HG03575 (cell line): ENCODE data around the gene SCGN.
"Not testable (repeated sequence)": the region's sequence is repeated elsewhere in the genome, so short reads cannot be mapped to it uniquely, and the experiment has no call there.

ENCODE experiments used
- ATAC-seq: cut with Tn5 transposase; IDR thresholded peaks from one replicate; pipeline ENCODE4 v1.9.1; 2021; ENCODE audit not compliant: unreplicated experiment, insufficient number of reproducible peaks, low FRiP score; ENCODE audit errors: extremely low read depth

Gene SCGN

DNA sequence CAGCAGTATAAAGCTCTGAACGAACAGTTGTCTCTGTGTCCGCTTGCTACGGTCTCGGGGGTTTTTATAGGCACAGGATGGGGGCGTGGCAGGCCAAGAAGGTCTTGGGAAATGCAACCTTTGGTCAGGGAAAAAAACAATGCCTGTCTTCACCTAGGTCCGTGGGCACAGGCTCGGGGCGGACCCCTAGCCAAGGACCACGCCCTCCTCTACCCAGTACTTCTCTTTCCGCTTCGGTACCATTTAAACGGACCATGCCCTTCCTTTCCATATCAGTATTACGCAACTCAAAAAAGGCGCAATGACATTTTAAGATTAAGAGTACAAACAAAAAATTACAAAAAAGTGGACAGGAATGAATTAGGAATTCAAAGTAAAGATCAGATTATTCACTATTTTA is 58.3 kb downstream of the SCGN start:
- no peak for ATAC-seq

DNA sequence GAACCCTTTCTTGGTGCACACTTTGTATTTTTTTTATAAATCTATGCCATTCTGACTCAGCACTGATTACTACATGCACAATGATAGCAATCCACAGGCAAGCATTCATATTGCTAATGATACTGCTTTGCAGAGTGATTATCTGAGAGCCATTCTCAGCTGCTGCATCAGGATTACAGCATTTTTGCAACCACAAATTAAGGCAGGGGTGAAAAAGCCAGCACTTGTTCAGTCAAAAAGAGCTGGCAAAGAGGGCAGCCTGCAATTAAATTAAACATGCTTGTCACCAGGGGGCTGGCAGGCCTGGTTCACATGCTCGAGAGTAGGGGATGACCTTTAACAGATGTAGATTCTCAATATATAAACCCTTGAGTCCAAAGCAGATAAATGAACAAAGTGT is 61.8 kb downstream of the SCGN start:
- no peak for ATAC-seq

DNA sequence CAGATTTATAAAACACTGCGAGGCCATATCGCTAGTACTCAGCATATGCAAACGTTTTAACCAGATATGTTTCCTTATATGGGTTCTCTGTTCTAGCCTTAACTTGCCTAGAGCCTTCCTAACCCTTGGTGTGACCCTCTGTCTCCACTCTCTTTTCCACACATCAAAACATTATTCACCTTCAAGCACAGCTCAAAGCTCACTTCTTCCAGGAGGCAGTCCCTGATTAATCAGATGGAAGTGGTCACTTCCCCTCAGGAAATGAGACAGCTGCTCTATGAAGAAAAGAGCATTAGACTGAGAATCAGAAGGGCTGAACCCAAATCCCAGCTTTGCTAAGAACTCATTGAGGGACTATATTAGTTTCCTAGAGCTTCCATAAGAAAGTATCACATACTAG is 62.8 kb downstream of the SCGN start:
- no peak for ATAC-seq

DNA sequence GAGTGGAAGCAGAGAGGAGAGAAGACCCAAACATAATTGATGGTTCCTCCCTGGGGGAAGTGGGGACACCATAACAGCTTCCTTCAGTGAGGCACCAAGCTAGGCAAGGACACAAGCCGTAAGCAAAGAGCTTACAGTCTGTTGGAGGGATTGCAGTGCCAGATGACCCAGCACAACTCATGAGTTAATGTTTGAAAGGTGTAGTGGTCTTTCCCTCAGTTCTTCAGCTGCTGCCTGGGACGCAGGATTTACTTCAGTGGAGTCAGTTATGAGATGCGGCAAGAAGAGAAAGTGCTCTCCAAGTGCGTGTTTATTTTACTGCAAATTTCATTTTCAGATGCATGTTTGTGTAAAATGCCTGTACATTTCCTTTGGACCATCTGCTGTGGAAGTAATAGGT is 63.8 kb downstream of the SCGN start:
- ATAC-seq: no peak

DNA sequence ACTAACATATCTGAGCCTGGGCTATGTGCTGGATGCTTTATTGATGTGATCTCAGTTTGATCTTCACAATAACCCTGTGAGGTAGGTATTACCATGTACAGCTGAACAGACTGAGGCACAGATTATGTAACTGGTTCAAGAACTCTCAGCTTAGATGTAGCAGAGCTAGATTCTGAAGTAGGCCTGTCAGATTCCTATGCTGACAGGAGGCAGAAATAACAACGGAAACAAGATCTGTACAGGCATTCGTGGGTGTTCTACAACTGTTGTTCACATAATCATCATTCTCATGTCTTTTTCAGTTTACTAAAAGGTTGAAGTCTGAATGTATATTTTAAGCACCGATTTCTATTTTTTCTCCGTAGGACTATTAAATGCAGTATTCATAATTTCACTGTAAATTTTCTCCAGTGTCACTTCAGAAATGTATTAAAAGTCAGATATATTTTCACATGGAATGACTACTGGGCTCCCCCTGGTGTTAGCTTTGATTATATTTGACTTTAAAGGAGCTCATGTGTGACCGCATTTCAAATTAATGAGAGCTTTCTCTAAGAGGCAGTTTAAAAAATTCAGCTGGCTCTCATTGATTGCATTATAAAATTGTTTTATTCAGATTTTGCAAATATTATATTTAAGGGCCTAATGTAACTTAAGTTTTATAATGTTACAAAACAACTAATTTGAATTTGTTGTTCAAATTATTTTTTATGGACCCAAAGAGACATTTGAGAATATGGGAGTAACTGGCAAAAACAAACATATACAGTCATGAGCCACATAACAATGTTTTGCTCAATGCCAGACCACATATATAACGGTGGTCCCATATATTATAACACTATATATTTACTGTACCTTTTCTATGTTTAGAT is 66.1 kb downstream of the SCGN start:
- no peak for ATAC-seq

DNA sequence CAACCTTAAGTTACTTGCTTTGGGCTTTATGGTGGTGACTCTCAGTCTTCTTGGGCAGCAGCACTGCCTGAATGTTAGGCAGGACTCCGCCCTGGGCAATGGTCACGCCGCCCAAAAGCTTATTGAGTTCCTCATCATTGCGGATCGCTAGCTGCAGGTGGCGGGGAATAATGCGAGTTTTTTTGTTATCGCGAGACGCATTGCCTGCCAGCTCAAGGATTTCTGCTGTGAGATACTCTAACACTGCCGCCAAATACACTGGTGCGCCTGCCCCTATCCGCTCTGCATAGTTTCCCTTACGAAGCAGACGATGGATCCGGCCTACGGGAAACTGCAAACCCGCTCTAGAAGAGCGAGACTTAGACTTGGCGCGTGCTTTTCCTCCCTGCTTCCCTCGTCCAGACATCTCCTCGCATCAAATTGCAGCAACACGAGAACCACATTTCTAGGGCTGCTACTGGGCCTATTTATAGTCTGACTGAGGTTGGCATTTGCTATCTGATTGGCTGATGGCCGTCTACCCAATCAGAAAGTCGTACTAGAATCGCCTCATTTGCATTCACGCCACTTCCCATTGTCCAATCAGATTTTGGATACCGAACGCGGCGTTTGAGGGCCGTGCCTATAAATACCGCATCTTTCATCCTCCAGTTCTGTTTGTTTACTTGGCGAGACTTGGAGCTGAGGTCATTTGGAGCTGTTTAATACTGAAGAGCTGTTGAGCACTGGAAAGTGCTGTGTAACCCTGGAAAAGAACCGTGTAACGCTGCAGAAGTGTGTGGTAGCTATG is 74.3 kb downstream of the SCGN start:
- no peak for ATAC-seq

DNA sequence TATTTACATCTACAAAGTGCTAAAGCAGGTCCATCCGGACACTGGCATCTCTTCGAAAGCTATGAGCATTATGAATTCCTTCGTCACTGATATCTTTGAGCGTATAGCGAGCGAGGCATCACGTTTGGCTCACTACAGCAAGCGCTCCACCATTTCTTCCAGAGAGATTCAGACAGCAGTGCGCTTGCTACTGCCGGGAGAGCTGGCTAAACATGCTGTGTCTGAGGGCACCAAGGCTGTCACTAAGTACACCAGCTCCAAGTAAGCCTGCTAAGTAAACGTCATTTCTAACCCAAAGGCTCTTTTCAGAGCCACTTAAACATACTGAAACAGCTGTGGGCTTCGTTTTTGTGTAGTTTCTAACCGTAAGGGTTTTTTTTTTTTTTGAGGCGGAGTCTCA is 75.0 kb downstream of the SCGN start:
- ATAC-seq: no peak

DNA sequence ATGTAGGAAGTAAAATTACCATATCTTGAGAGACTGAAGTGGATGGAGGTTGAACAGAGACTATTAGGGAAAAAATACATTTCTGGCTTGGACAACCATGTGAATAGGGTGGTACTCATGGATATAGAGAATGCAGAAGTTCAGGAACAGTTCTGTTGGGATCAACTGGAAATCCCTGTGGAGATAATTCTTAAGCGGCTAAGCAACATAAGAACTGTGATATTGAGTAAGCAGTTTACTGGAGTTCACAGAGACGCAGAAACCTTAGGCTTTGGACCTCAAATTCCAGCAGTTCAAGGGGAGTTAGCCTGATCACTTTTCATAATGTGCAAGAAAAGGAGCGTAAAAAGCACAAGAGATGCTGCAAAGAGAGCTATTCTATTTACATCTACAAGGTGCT is 78.9 kb downstream of the SCGN start:
- no peak for ATAC-seq

DNA sequence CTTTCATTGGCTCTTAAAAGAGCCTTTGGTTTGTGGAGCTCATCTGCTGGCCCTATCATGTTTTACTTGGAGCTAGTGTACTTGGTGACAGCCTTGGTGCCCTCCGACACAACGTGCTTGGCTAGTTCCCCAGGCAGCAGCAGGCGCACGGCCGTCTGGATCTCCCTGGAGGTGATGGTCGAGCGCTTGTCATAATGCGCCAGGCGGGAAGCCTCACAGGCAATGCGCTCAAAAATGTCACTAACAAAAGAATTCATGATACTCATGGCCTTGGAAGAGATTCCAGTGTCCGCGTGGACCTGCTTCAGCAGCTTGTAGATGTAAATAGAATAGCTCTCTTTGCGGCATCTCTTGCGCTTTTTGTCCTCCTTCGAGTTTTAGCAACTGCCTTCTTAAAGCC is 79.7 kb downstream of the SCGN start:
- no peak for ATAC-seq

DNA sequence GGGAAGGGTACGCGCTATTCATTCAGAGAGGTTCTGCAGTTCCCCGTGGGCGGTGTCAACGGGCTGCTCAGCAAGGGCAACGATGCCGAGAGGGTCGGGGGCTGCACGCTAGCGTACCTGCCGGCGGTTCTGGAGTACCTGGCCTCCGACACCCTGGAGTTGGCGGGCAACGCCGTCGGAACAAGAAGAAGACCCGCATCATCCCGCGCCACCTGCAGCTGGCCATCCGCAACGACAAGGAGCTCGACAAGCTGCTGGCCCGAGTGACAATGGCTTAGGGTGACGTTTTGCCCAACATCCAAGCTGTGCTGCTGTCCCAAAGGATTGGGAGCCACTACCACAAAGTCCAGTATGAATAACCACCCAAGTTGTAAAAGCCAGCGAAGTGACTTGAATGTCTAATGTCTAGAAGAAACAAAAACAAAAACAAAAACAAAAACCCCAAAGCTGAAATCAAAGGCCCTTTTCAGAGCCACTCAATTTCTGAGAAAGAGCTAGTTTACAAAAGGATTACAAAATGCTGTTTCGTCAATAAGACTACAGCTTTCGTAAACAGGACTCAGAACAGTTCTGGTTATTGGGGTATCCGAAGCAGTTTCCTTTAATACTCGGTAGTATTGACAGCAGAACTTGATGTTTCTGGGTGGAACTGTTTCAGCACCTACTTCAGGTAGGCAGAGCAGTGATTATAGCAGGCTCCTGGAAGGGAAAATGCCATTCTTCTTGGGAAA is 80.6 kb downstream of the SCGN start:
- ATAC-seq: no peak

DNA sequence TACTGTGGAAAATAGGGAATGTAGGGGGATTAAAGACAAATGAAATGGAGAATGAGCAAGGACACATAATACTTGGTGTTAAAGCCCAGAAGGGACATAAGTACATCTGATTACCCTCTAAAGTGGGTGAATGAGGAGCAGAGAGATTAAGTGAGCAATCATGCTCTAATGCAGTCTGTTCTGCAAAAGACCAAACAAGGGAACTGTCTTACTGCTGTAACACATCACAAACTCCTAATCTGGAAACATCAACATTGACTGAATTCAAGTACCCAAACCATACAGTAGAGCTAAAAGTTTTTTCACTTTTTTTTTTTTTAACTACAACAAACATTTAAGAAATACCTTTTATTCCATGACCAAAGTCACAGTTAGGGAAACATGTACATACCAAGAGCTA is 83.2 kb downstream of the SCGN start:
- ATAC-seq: no peak

DNA sequence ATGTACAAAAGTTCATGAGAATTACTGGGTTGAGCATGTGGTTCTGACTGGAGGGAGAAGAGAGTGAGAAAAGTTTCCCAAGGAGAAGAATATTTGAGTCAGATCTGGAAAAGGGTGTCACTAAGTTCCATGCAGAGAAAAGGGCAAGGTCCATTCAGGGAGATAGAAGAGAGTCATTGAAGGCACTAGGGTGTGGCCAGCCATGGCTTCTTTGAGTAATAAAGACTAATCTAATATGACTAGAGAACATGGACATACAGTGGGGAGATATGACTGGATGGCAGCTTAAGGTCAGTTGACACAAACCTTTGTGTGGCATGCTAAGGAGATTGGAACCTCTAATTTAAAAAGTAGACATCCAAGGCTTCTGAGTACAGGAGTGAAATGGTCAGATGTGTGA is 91.9 kb downstream of the SCGN start:
- ATAC-seq: no peak

DNA sequence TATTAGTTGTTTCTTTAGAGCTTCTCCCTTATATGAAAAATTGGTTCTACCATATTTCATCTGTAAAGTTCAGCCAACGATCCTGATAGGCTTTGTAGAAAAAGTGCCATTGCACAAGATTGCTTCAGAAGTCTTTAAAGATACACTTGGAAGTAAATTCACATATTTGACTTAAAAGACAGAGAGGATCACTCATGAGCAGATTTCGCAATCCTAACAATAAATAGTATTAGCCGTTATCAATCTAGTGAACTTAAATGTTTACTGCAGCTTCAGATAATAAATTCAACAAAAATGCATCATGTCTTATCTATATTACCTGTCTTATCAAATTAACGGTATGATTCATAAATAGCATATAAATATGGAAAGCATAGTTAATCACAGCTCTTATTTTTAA is 93.8 kb downstream of the SCGN start:
- ATAC-seq: no peak

DNA sequence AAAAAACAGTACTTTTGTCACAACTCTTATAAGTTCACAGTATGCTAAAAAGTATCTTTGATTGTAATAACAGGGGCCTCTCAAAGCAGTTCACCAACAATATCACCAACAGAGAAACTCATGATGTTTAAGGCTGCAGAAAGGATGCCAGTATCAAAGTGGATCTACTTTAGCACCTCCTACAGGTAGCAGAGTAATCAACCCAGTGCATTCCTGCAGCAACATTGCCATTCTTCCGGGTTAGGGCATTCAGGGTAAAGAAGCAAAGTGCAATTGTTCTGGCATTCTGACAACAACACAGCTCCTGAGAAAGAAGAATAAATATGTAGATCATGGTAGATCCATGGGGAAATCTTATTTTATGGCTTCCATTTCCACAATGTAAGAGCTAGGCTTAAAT is 95.0 kb downstream of the SCGN start:
- no peak for ATAC-seq

DNA sequence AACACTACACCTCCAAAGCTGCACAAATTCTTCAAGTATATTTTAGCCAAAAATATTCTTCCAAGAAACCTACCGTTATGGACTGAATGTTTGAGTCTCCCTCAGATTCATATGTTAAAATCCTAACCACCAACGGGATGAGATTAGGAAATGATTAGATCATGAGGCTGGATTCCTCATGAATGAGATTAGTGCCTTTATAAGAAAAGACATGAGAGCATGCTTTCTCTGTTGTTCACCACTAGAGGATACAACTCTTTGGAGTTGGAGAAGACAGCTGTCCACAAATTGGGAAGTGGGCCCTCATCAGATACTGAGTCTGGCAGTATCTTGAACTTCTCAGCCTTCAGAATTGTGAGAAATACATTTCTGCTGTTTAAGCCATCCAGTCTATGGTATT is 95.5 kb downstream of the SCGN start:
- ATAC-seq: no peak

DNA sequence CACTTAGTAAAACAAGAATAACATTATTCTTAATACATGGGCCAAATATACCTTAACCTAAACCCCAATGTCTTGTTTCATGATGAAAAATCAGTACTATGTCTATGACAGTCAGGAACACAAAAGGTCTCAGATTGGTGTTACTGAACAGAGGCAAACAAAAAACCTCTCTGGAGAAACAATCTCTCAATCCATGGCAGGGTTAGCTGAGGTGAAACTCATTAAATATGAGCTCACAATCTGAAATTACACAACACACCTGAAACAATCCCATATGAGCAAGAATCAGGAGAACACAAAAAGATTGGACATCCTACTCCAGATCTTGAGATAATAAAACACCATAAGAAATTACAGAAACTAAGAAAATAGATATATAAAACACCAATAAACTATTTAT is 96.0 kb downstream of the SCGN start:
- ATAC-seq: no peak

DNA sequence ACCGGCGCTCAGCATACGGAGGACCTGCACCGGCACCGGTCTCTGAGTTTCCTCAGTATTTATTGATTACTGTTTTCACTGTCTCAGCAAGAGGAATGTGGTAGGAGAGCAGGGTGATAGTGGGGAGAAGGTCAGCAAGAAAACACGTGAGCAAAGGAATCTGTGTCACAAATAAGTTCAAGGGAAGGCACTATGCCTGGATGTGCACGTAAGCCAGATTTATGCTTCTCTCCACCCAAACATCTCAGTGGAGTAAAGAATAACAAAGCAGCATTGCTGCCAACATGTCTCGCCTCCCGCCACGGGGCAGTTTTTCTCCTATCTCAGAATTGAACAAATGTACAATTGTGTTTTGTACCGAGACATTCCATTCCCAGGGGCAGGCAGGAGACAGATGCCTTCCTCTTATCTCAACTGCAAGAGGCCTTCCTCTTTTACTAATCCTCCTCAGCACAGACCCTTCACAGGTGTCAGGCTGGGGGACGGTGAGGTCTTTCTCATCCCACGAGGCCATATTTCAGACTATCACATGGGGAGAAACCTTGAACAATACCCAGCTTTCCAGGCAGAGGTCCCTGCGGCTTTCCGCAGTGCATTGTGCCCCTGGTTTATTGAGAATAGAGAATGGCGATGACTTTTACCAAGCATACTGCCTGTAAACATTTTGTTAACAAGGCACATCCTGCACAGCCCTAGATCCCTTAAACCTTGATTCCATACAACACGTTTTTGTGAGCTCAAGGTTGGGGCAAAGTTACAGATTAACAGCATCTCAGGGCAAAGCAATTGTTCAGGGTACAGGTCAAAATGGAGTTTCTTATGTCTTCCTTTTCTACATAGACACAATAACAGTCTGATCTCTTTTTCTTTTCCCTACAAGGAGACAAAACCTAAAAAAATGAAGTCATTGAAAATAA is 96.8 kb downstream of the SCGN start:
- ATAC-seq: not testable (repeated sequence)

DNA sequence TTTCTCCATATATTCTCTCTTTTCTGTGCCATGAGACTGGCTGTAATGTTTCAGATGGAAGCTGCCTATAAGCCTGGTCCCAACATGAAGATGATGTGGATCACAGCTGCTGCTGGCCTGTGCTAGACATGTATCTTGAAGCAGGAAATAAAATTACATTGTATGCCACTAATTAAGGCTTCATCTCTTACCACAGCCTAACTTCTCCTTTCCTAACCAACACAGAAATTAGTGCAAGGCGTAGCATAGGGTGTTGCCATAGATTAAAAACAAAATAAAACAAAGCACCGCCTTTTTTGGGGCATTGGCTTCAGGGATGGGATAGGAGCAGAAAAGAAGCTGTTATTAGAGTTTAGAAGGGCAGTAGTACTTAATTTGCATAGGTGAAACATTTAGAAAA is 97.8 kb downstream of the SCGN start:
- no peak for ATAC-seq

DNA sequence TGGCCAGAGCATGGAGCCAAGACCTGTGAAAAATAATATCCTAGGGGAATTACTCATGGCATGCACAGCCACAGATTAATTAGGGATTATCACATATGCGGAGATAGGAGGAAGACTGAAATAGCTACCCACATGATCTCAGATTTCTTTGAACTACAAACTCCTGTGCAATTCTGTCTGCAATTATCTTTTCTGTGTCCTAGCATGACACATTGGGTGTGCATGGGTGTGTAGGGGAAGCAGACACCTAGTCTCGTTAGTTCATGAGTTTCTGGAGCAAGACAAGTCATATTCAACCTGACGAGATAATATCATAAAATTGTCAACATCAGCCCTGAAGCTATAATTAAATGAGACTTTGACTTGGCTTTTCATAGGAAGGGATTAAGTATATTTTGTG is 98.9 kb downstream of the SCGN start:
- ATAC-seq: no peak
